Thyroid gland (tissue), 4 donors: ENCODE measurements around the gene SALL3. TPM values are rescaled to one million over a fixed set of nuclear protein-coding genes. Genes with fewer than 3 reads are reported as not detected.

Experiments
- DNase-seq, 2 donors: peaks; one replicate each; pipeline ENCODE4 v3.0.0-alpha.2; 2019
- H3K27ac ChIP-seq, 3 donors: fragments of 200-600 bp; sonication (generic); 1 replicate in 2 of 3; 2 replicates in 1 of 3; pipeline ENCODE4 v1.5.1; 2016 to 2019; ENCODE audit warnings: mild to moderate bottlenecking in 1 of 3, moderate library complexity in 1 of 3
- H3K27me3 ChIP-seq: fragments of 200-600 bp; sonication (generic); one replicate; pipeline ENCODE4 v1.5.1; 2019
- H3K36me3 ChIP-seq, 2 donors: fragments of 200-600 bp; sonication (generic); one replicate each; pipeline ENCODE4 v1.5.1; 2016 to 2019
- H3K4me1 ChIP-seq, 2 donors: fragments of 200-600 bp; sonication (generic); one replicate each; pipeline ENCODE4 v1.5.1; 2017 to 2019
- H3K4me3 ChIP-seq, 3 donors: fragments of 200-600 bp; sonication (generic); replicated peaks in 1 of 3; 1 replicate in 2 of 3; 2 replicates in 1 of 3; pipeline ENCODE4 v1.5.1; 2016; ENCODE audit warnings: mild to moderate bottlenecking in 1 of 3
- H3K9me3 ChIP-seq: fragments of 200-600 bp; sonication (generic); one replicate; pipeline ENCODE4 v1.5.1; 2017
- CTCF ChIP-seq, 6 experiments: fragments of 200-600 bp in 3 of 6; fragments of 450-650 bp in 3 of 6; sonication (generic) in 3 of 6; IDR thresholded peaks; one replicate each; pipeline ENCODE4 v1.5.1; 2016 to 2019; ENCODE audit warnings: antibody characterized with exemption in 6 of 6, mild to moderate bottlenecking in 2 of 6, inconsistent platforms in 1 of 6, moderate library complexity in 1 of 6
- POLR2A ChIP-seq, 2 donors: fragments of 450-650 bp; IDR thresholded peaks; one replicate each; pipeline ENCODE4 v1.6.1; 2017; ENCODE audit warnings: antibody characterized with exemption in 2 of 2, mild to moderate bottlenecking in 2 of 2, moderate library complexity in 1 of 2
- WGBS, 2 donors: methylation state at CpG; one replicate each; pipeline ENCODE4 v1.1.5; 2017; 5-methylcytosine and 5-hydroxymethylcytosine counted together
- intact Hi-C: fragments of 100-400 bp; cut with DNase I; formaldehyde crosslinking; loops from one replicate; pipeline ENCODE4 v1.15.1; 2023
- total RNA-seq, 4 donors: library from RNA; depleted of rRNA; stranded (reverse); fragments of >200 nt; gene quantifications; one replicate each; pipeline ENCODE4 v1.2.3, GENCODE V29; 2016

SALL3 gene
- total RNA-seq, 4 donors from 2014 or later, result 0.11 to 0.13 TPM; not detected in 2

DNA sequence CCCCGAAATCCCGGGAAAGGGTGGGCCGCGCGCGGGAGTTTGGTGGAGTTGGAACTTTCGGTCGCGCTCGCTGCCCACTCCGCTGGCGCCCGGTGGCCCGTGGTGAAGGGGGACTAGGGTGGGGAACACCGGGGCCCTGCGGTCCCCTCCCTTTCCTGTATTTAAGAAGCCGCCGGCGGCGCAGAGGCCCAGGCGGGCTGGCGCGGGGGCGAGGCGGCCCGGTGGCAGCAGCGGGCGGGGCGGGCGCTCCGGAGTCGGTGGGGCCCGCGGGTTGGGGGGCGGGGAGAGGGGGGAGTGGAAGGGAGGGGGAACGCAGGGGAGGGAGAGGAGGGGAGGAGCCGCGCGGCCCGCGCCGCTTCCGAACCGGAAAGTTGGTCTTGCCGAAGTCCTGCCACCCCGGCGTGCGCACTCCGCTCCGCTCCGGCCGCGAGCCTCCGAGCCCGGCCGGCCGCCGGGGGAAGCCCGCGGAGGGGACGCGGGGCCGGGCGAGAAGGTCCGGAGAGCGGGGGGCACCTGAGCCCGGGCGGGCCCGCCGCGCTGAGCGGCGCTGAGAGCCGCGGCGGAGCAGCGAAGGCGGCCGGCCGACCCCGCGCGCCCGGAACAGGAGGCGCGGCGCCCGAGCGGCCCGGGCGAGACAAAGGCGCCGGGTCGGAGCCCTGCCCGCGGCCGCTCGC lies 425 bp upstream of the SALL3 start:
- intact Hi-C loops, result no loop called here
- Histone ChIP-seq H3K9me3 (no peaks in the 10 kb centered on the region), H3K4me1 (peaks cover 0 to 15% of the 10 kb centered on the region in 2 donors), H3K4me3 (no peak overlapping the region), H3K27me3 (peaks cover 29% of the 10 kb centered on the region), H3K36me3 (no peaks in the 10 kb centered on the region), H3K27ac (no peak overlapping the region)
- no peak for TF ChIP-seq CTCF (IDR thresholded peaks at IDR 0.05)
- no peak for TF ChIP-seq POLR2A (IDR thresholded peaks at IDR 0.05)
- 6 to 7% methylated on average over 9 to 20 of the region's 98 CpGs for WGBS, 2 donors
- no peak for DNase-seq

DNA sequence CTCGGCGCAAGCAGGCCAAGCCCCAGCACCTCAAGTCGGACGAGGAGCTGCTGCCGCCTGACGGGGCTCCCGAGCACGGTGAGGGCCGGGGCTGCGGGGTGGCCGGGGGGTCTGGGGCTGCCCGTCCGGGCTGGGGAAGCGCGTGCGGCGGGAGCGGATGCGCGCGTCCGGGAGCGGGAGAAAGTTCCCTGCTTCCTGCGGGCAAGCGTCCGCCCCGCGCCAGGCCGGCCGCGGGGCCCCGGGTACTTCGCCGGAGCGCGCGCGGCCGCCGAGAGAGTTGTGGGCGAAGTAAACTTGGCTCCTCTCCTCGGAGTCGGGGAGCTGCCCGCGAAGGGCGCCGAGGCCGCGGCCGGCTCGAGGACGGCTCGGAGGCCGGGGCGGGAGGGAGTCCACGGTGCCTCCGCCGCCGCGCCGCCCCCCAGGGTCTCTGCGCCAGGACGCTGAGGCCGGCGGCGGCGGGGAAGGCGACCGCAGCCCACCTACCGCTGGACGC lies 707 bp downstream of the SALL3 start:
- no peaks in the 10 kb centered on the region for H3K36me3 ChIP-seq
- no peak for TF ChIP-seq CTCF (IDR thresholded peaks at IDR 0.05)
- TF ChIP-seq POLR2A (IDR thresholded peaks at IDR 0.05), result no peak
- H3K27me3 ChIP-seq, result peaks cover 30% of the 10 kb centered on the region
- H3K27ac ChIP-seq, result no peak overlapping the region
- no peaks in the 10 kb centered on the region for H3K9me3 ChIP-seq
- peaks cover 0 to 11% of the 10 kb centered on the region in 2 donors for H3K4me1 ChIP-seq
- no peak overlapping the region for H3K4me3 ChIP-seq
- WGBS, 2 donors, result 6% methylated on average over 14 of the region's 71 CpGs; no CpG with 5 or more reads in 1 of the 2 donors
- intact Hi-C loops, result no loop called here
- no peak for DNase-seq

- Histone ChIP-seq H3K4me1 (peaks cover 0 to 11% of the 10 kb centered on the region in 2 donors), H3K4me3 (no peak overlapping the region), H3K27ac (no peak overlapping the region), H3K27me3 (peaks cover 36% of the 10 kb centered on the region), H3K36me3 (no peaks in the 10 kb centered on the region), H3K9me3 (no peaks in the 10 kb centered on the region)
- TF ChIP-seq CTCF (IDR thresholded peaks at IDR 0.05) (no peak), POLR2A (IDR thresholded peaks at IDR 0.05) (no peak)
- DNase-seq, result no peak
- WGBS, 2 donors, result 2% methylated on average over 22 to 30 of the region's 68 CpGs
- intact Hi-C loops, result no loop called here
These were observed 1.3 kb downstream of the SALL3 start for GRCh38 chr18:78980777-78981380.

GRCh38 chr18:78981394-78981831 lies 1.8 kb downstream of the SALL3 start:
- no peak for DNase-seq
- Histone ChIP-seq H3K4me3 (no peak overlapping the region), H3K4me1 (peaks cover 0 to 11% of the 10 kb centered on the region in 2 donors), H3K27ac (no peak overlapping the region), H3K36me3 (no peaks in the 10 kb centered on the region), H3K9me3 (no peaks in the 10 kb centered on the region), H3K27me3 (peaks cover 41% of the 10 kb centered on the region)
- TF ChIP-seq CTCF (IDR thresholded peaks at IDR 0.05), result no peak
- no peak for TF ChIP-seq POLR2A (IDR thresholded peaks at IDR 0.05)
- intact Hi-C loops, result no loop called here
- 12% methylated on average over 13 of the region's 13 CpGs for WGBS, 2 donors

GRCh38 chr18:78981989-78982620 lies 2.5 kb downstream of the SALL3 start:
- WGBS, 2 donors, result 8 to 9% methylated on average over 14 of the region's 14 CpGs
- intact Hi-C loops, result no loop called here

More at GRCh38 chr18:78981989-78982620, 2.5 kb downstream of the SALL3 start:
- Histone ChIP-seq H3K27ac (no peak overlapping the region), H3K4me3 (no peak overlapping the region), H3K4me1 (peaks cover 0 to 11% of the 10 kb centered on the region in 2 donors), H3K27me3 (peaks cover 41% of the 10 kb centered on the region), H3K36me3 (no peaks in the 10 kb centered on the region), H3K9me3 (no peaks in the 10 kb centered on the region)
- TF ChIP-seq CTCF (IDR thresholded peaks at IDR 0.05), result no peak
- no peak for TF ChIP-seq POLR2A (IDR thresholded peaks at IDR 0.05)
- no peak for DNase-seq
